GM23338 (cell line): ENCODE results near the gene C3orf49. TPM values are rescaled to one million over a fixed set of nuclear protein-coding genes. Genes with fewer than 3 reads are reported as not detected.

Experiments used
- ATAC-seq: fragments of 200-7000 bp; cut with Tn5 transposase; 3 replicates; pipeline ENCODE4 v1.9.1; 2020
- DNase-seq: peaks from one replicate; pipeline ENCODE4 v3.0.0-alpha.2; 2015; ENCODE audit warnings: low spot score
- H2AFZ ChIP-seq: fragments of 200-600 bp; sonication (generic); 2 replicates; pipeline ENCODE4 v1.8.0; 2016; ENCODE audit warnings: antibody characterized with exemption, mild to moderate bottlenecking, moderate library complexity
- H3F3A ChIP-seq: fragments of 200-600 bp; sonication (generic); replicated peaks from 2 replicates; pipeline ENCODE4 v1.8.0; 2017; ENCODE audit warnings: antibody characterized with exemption, mixed run types, low read depth
- H3K27ac ChIP-seq: fragments of 200-600 bp; sonication (generic); 2 replicates; pipeline ENCODE4 v1.6.1; 2016; ENCODE audit warnings: low read depth
- H3K27me3 ChIP-seq: fragments of 200-600 bp; sonication (generic); 2 replicates; pipeline ENCODE4 v1.8.0; 2016; ENCODE audit warnings: mild to moderate bottlenecking, mixed run types, moderate library complexity; ENCODE audit not compliant: insufficient read depth
- H3K36me3 ChIP-seq: fragments of 200-600 bp; sonication (generic); 2 replicates; pipeline ENCODE4 v1.8.0; 2016; ENCODE audit warnings: mild to moderate bottlenecking; ENCODE audit not compliant: insufficient read depth
- H3K4me1 ChIP-seq: fragments of 200-600 bp; sonication (generic); 2 replicates; pipeline ENCODE4 v1.8.0; 2016; ENCODE audit warnings: mild to moderate bottlenecking, moderate library complexity; ENCODE audit not compliant: insufficient read depth
- H3K4me2 ChIP-seq: fragments of 200-600 bp; sonication (generic); 2 replicates; pipeline ENCODE4 v1.7.1; 2017; ENCODE audit warnings: mixed run types
- H3K4me3 ChIP-seq: fragments of 200-600 bp; sonication (generic); 2 replicates; pipeline ENCODE4 v1.6.1; 2016; ENCODE audit warnings: mixed run types
- H3K79me2 ChIP-seq: fragments of 200-600 bp; sonication (generic); replicated peaks from 2 replicates; pipeline ENCODE4 v1.8.0; 2017; ENCODE audit warnings: mild to moderate bottlenecking; ENCODE audit not compliant: insufficient read depth
- H3K9me2 ChIP-seq: fragments of 200-600 bp; sonication (generic); 2 replicates; pipeline ENCODE4 v1.8.0; 2017; ENCODE audit not compliant: insufficient read depth
- H4K20me1 ChIP-seq: fragments of 200-600 bp; sonication (generic); replicated peaks from 2 replicates; pipeline ENCODE4 v1.8.0; 2017; ENCODE audit warnings: mild to moderate bottlenecking; ENCODE audit not compliant: insufficient read depth
- H3K27ac Mint-ChIP-seq: 2 replicates; pipeline ENCODE4 v1.8.0; 2020; ENCODE audit warnings: inconsistent platforms, mild to moderate bottlenecking, moderate library complexity, mixed read lengths
- H3K27me3 Mint-ChIP-seq: 3 replicates; pipeline ENCODE4 v1.8.0; 2022; ENCODE audit warnings: low read depth, mild to moderate bottlenecking, moderate library complexity, mixed read lengths, inconsistent platforms; ENCODE audit not compliant: insufficient read depth, poor library complexity
- H3K36me3 Mint-ChIP-seq: 3 replicates; pipeline ENCODE4 v1.8.0; 2021; ENCODE audit warnings: low read depth, mild to moderate bottlenecking, inconsistent platforms, moderate library complexity, mixed read lengths
- H3K4me1 Mint-ChIP-seq: 3 replicates; pipeline ENCODE4 v1.8.0; 2020; ENCODE audit warnings: mild to moderate bottlenecking, inconsistent platforms, mixed read lengths
- H3K4me3 Mint-ChIP-seq: 3 replicates; pipeline ENCODE4 v1.8.0; 2021; ENCODE audit warnings: moderate library complexity, mild to moderate bottlenecking, inconsistent platforms, mixed read lengths
- H3K9me3 Mint-ChIP-seq: 3 replicates; pipeline ENCODE4 v1.8.0; 2020; ENCODE audit warnings: moderate library complexity, mild to moderate bottlenecking, inconsistent platforms, mixed read lengths
- CREB1 ChIP-seq: fragments of 250-450 bp; sonication (Bioruptor Pico); IDR thresholded peaks from 2 replicates; pipeline ENCODE4 v1.5.0; 2020; ENCODE audit warnings: low read depth, mild to moderate bottlenecking, moderate library complexity
- EZH2 ChIP-seq: fragments of 200-600 bp; sonication (generic); IDR thresholded peaks from one replicate; pipeline ENCODE4 v1.8.0; 2017; ENCODE audit warnings: antibody characterized with exemption, mild to moderate bottlenecking, low read depth; ENCODE audit not compliant: unreplicated experiment
- EZH2phosphoT487 ChIP-seq: fragments of 200-600 bp; sonication (generic); IDR thresholded peaks from one replicate; pipeline ENCODE4 v1.8.1; 2018; ENCODE audit warnings: antibody characterized with exemption; ENCODE audit not compliant: unreplicated experiment
- JUNB ChIP-seq: IDR thresholded peaks from one replicate; pipeline ENCODE4 v1.6.1; 2016; ENCODE audit warnings: antibody characterized with exemption; ENCODE audit not compliant: unreplicated experiment
- NANOG ChIP-seq: IDR thresholded peaks from 2 replicates; pipeline ENCODE4 v1.6.1; 2016; ENCODE audit warnings: antibody characterized with exemption, borderline replicate concordance
- STAT1 ChIP-seq: IDR thresholded peaks from one replicate; pipeline ENCODE4 v1.6.1; 2016; ENCODE audit warnings: antibody characterized with exemption; ENCODE audit not compliant: unreplicated experiment
- polyA plus RNA-seq: library from polyadenylated mRNA; unstranded; fragments of >200 nt; fragmentation: Nextera tagmentation; extraction: Ambion mirVana; gene quantifications from 2 replicates; pipeline ENCODE4 v1.2.1, GENCODE V29; 2016
- total RNA-seq: library from RNA; depleted of rRNA; stranded (reverse); fragments of >200 nt; shearing (Covaris generic); gene quantifications from 2 replicates; pipeline ENCODE4 v1.2.3, GENCODE V29; 2014
- TF ChIP-seq, protein P1 (sequence below): IDR thresholded peaks from 2 replicates; pipeline ENCODE4 v1.6.1; 2016; ENCODE audit warnings: antibody characterized with exemption
- TF ChIP-seq, protein P2 (sequence below): IDR thresholded peaks from one replicate; pipeline ENCODE4 v1.6.1; 2018; ENCODE audit warnings: antibody characterized with exemption; ENCODE audit not compliant: unreplicated experiment
- TF ChIP-seq, protein P3 (sequence below), 2 experiments: fragments of 200-600 bp in 1 of 2; sonication (generic) in 1 of 2; conservative IDR thresholded peaks; 2 replicates each; pipeline versions ENCODE4 v1.5.1 to v1.6.1; 2016 to 2017; ENCODE audit warnings: antibody characterized with exemption in 2 of 2, low read depth in 2 of 2, mild to moderate bottlenecking in 2 of 2, moderate library complexity in 1 of 2

The C3orf49 gene
- total and polyA plus RNA-seq, 2 experiments from 2014 or later: 0.23 TPM; not detected in 1

DNA sequence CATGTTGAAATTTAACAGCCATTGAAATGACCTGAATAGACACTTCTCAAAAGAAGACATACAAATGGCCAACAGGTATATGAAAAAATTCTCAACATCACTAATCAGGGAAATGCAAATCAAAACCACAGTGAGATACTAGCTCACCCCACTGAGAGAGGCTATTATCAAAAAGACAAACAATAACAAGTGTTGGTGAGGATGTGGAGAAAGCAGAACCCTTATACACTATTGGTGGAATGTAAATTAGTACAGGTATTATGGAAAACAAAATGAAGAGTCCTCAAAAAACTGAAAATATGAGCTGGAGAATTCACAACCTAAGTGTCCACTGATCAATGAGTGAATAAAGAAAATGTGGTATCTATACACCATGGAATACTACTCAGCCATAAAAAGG is 23.0 kb downstream of the C3orf49 start:
- Histone ChIP-seq H4K20me1 (no peaks in the 10 kb centered on the region), H3K9me2 (no peaks in the 10 kb centered on the region), H3K36me3 (no peaks in the 10 kb centered on the region), H3K27ac (no peak overlapping the region), H3K4me1 (peaks cover 1% of the 10 kb centered on the region), H3K4me2 (no peak overlapping the region), H3K27me3 (no peaks in the 10 kb centered on the region), H3F3A (no peaks in the 10 kb centered on the region), H2AFZ (no peak overlapping the region), H3K4me3 (no peak overlapping the region), H3K79me2 (peaks cover 19% of the 10 kb centered on the region)
- TF ChIP-seq NANOG (no peak), JUNB (no peak), CREB1 (CRISPR knock-in tag) (no peak), STAT1 (no peak)
- TF ChIP-seq, protein P1, sequence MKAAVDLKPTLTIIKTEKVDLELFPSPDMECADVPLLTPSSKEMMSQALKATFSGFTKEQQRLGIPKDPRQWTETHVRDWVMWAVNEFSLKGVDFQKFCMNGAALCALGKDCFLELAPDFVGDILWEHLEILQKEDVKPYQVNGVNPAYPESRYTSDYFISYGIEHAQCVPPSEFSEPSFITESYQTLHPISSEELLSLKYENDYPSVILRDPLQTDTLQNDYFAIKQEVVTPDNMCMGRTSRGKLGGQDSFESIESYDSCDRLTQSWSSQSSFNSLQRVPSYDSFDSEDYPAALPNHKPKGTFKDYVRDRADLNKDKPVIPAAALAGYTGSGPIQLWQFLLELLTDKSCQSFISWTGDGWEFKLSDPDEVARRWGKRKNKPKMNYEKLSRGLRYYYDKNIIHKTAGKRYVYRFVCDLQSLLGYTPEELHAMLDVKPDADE: no peak
- TF ChIP-seq, protein P2, sequence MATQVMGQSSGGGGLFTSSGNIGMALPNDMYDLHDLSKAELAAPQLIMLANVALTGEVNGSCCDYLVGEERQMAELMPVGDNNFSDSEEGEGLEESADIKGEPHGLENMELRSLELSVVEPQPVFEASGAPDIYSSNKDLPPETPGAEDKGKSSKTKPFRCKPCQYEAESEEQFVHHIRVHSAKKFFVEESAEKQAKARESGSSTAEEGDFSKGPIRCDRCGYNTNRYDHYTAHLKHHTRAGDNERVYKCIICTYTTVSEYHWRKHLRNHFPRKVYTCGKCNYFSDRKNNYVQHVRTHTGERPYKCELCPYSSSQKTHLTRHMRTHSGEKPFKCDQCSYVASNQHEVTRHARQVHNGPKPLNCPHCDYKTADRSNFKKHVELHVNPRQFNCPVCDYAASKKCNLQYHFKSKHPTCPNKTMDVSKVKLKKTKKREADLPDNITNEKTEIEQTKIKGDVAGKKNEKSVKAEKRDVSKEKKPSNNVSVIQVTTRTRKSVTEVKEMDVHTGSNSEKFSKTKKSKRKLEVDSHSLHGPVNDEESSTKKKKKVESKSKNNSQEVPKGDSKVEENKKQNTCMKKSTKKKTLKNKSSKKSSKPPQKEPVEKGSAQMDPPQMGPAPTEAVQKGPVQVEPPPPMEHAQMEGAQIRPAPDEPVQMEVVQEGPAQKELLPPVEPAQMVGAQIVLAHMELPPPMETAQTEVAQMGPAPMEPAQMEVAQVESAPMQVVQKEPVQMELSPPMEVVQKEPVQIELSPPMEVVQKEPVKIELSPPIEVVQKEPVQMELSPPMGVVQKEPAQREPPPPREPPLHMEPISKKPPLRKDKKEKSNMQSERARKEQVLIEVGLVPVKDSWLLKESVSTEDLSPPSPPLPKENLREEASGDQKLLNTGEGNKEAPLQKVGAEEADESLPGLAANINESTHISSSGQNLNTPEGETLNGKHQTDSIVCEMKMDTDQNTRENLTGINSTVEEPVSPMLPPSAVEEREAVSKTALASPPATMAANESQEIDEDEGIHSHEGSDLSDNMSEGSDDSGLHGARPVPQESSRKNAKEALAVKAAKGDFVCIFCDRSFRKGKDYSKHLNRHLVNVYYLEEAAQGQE: no peak
- ATAC-seq (no peak), DNase-seq (no peak)
- H3K4me1 Mint-ChIP-seq: peaks cover 8% of the 10 kb centered on the region; the same call in 2 of the 3 replicates
- no peak overlapping the region for H3K4me3 Mint-ChIP-seq
- no peak overlapping the region for H3K27ac Mint-ChIP-seq
- peaks cover 8% of the 10 kb centered on the region; the same call in 2 of the 3 replicates for H3K36me3 Mint-ChIP-seq
- peaks cover 2% of the 10 kb centered on the region for H3K27me3 Mint-ChIP-seq
- peaks cover 3% of the 10 kb centered on the region; the same call in 1 of the 3 replicates for H3K9me3 Mint-ChIP-seq

DNA sequence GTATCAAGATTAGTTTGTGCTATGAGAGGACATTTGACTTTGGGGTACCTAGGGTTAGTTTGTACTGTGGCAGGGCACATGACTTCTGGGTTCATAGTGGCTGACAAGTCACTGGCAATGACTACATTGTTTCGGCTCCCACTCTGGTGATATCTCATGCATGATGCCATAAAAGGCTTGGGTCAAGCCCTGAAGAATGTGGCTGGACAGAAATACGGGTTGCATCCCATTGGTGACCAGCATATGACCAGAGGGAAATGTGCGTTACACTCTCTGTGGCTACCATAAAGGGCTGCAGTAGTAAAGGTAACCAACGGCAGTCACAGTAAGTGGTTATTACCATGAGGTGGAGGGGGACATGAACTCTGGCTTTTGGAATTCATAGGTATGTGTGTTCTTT is 26.1 kb downstream of the C3orf49 start:
- H3K27me3 ChIP-seq: no peaks in the 10 kb centered on the region
- Mint-ChIP-seq H3K36me3 (peaks cover 8% of the 10 kb centered on the region; the same call in 2 of the 3 replicates), H3K4me3 (no peak overlapping the region), H3K27ac (no peak overlapping the region), H3K9me3 (peaks cover 3% of the 10 kb centered on the region; the same call in 1 of the 3 replicates), H3K4me1 (peaks cover 33% of the 10 kb centered on the region), H3K27me3 (peaks cover 2% of the 10 kb centered on the region)
- no peak overlapping the region for H3K4me2 ChIP-seq
- no peaks in the 10 kb centered on the region for H3K36me3 ChIP-seq
- H4K20me1 ChIP-seq: no peaks in the 10 kb centered on the region
- H3F3A ChIP-seq: no peaks in the 10 kb centered on the region
- H3K4me1 ChIP-seq: peaks cover 23% of the 10 kb centered on the region
- DNase-seq (no peak), ATAC-seq (no peak)
- H3K4me3 ChIP-seq: no peak overlapping the region
- H3K79me2 ChIP-seq: peaks cover 27% of the 10 kb centered on the region
- TF ChIP-seq STAT1: no peak
- TF ChIP-seq EZH2phosphoT487: no peak
- no peak for TF ChIP-seq EZH2
- no peak for TF ChIP-seq NANOG
- no peak for TF ChIP-seq CREB1 (CRISPR knock-in tag)
- TF ChIP-seq, protein P3, sequence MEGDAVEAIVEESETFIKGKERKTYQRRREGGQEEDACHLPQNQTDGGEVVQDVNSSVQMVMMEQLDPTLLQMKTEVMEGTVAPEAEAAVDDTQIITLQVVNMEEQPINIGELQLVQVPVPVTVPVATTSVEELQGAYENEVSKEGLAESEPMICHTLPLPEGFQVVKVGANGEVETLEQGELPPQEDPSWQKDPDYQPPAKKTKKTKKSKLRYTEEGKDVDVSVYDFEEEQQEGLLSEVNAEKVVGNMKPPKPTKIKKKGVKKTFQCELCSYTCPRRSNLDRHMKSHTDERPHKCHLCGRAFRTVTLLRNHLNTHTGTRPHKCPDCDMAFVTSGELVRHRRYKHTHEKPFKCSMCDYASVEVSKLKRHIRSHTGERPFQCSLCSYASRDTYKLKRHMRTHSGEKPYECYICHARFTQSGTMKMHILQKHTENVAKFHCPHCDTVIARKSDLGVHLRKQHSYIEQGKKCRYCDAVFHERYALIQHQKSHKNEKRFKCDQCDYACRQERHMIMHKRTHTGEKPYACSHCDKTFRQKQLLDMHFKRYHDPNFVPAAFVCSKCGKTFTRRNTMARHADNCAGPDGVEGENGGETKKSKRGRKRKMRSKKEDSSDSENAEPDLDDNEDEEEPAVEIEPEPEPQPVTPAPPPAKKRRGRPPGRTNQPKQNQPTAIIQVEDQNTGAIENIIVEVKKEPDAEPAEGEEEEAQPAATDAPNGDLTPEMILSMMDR (conservative IDR thresholded peaks at IDR 0.05; ENCODE audit: low read depth in 2 of 2): no peak
- no peak for TF ChIP-seq JUNB
- no peak overlapping the region for H3K27ac ChIP-seq
- no peaks in the 10 kb centered on the region for H3K9me2 ChIP-seq
- H2AFZ ChIP-seq: no peak overlapping the region
